ENCODE data around the gene INKA1. TPM values are rescaled to one million over a fixed set of nuclear protein-coding genes. Genes with fewer than 3 reads are reported as not detected.

Gene INKA1
- total and polyA plus RNA-seq, 2 of the 8 experiments (the other 6 are each of a cell fraction or from before 2014, with no cell fraction given) = 1.3 to 4.7 TPM

GRCh38 chr3:49791571-49791970, 11.5 kb upstream of the INKA1 start:
- Histone ChIP-seq H2BK20ac (ENCODE audit: low read length) (no peak overlapping the region), H2BK120ac (replicated peaks; ENCODE audit: low read depth, low read length) (no peak overlapping the region), H4K8ac (ENCODE audit: extremely low read depth, insufficient read depth, low read length) (no peak overlapping the region), H3K9me3 (ENCODE audit: insufficient read depth in 2 of 2, low read depth in 1 of 2, low read length in 1 of 2) (no peaks in the 10 kb centered on the region), H4K5ac (ENCODE audit: insufficient read length, low read depth, low read length) (no peak overlapping the region), H2BK12ac (ENCODE audit: low read depth, low read length) (no peak overlapping the region), H4K20me1 (replicated peaks in 1 of 2; ENCODE audit: control insufficient read depth in 1 of 2, insufficient read depth in 2 of 2, low read length in 2 of 2) (peaks cover 0 to 2% of the 10 kb centered on the region in 2 experiments), H3K23ac (ENCODE audit: insufficient read length) (no peak overlapping the region), H3K79me2 (ENCODE audit: control insufficient read depth in 1 of 2, insufficient read depth in 2 of 2, low read length in 2 of 2) (no peaks in the 10 kb centered on the region), H2AFZ (ENCODE audit: low read length) (no peak overlapping the region), H4K91ac (replicated peaks; ENCODE audit: insufficient read length, low read length) (no peak overlapping the region), H3K27ac (ENCODE audit: low read depth, low read length) (no peak overlapping the region), H3K79me1 (ENCODE audit: low read depth, low read length) (no peaks in the 10 kb centered on the region), H3K4me3 (ENCODE audit: extremely low read depth in 1 of 4, insufficient read depth in 2 of 4, low read depth in 3 of 4, low read length in 4 of 4) (no peak overlapping the region), H2AK5ac (ENCODE audit: low read depth, low read length) (no peak overlapping the region), H3K23me2 (ENCODE audit: low read depth, low read length) (0 out of 2 replicates have a peak, but pooled peaks cover 3% of the 10 kb centered on the region), H2BK5ac (ENCODE audit: low read depth, low read length) (no peak overlapping the region), H2BK15ac (ENCODE audit: low read length) (0 out of 2 replicates have a peak overlapping the region, but pooled peaks have one; percentile 13), H3K4ac (replicated peaks; ENCODE audit: insufficient read length, low read depth, low read length) (no peak overlapping the region), H3K36me3 (ENCODE audit: control insufficient read depth in 2 of 4, insufficient read depth in 4 of 4, low read length in 3 of 4) (no peaks in the 10 kb centered on the region), H3K4me1 (replicated peaks in 1 of 4; ENCODE audit: control insufficient read depth in 3 of 4, insufficient read depth in 4 of 4, low read length in 3 of 4) (peaks cover 0 to 5% (median 2%) of the 10 kb centered on the region in 4 experiments; a peak in 2 of 7 replicates), H3K14ac (ENCODE audit: insufficient read length) (no peak overlapping the region), H3K4me2 (ENCODE audit: insufficient read depth in 1 of 2, low read depth in 2 of 2, low read length in 2 of 2) (no peak overlapping the region), H3K56ac (replicated peaks; ENCODE audit: insufficient read length, low read depth, low read length) (no peak overlapping the region), H3K18ac (ENCODE audit: extremely low read depth, low read length) (no peak overlapping the region), H3K27me3 (replicated peaks in 1 of 4; ENCODE audit: control insufficient read depth in 3 of 4, extremely low read depth in 1 of 4, insufficient read depth in 3 of 4, low read length in 3 of 4) (peaks cover 0 to 2% (median 0%) of the 10 kb centered on the region in 4 experiments; a peak in 2 of 7 replicates), H3K9ac (replicated peaks in 1 of 4; ENCODE audit: extremely low read depth in 1 of 4, low read depth in 3 of 4, low read length in 3 of 4) (no peak overlapping the region)
- DNase-seq (ENCODE audit: low read depth in 1 of 2, low spot score in 2 of 2) = no peak
- no peak for FAIRE-seq
- 92% methylated on average over 4 of the region's 4 CpGs; no CpG with 5 or more reads in 1 of the 2 experiments for WGBS, 2 experiments (ENCODE audit: extremely low coverage in 1 of 2, insufficient coverage in 1 of 2, insufficient read length in 1 of 2, insufficient replicate concordance in 2 of 2, low coverage in 1 of 2, low lambda C conversion rate in 2 of 2, missing lambda C conversion rate in 1 of 2)
- ChIA-PET CTCF (ENCODE audit: partially characterized antibody) (interaction anchor here (0.9 to 1.3 kb wide), 2 partner anchors 10 to 138 kb away, joined by 3 to 4 read pairs; partner anchors contain the start of gene MON1A), POLR2A (ENCODE audit: partially characterized antibody) (interaction anchor here (0.6 kb wide), 1 partner anchor 15 kb away, joined by 3 read pairs; no protein-coding TSS in a partner anchor)
- TF ChIP-seq FOSL1 (IDR thresholded peaks at IDR 0.05; ENCODE audit: insufficient read depth, low read depth, low read length) = no peak
- TF ChIP-seq, protein P1, sequence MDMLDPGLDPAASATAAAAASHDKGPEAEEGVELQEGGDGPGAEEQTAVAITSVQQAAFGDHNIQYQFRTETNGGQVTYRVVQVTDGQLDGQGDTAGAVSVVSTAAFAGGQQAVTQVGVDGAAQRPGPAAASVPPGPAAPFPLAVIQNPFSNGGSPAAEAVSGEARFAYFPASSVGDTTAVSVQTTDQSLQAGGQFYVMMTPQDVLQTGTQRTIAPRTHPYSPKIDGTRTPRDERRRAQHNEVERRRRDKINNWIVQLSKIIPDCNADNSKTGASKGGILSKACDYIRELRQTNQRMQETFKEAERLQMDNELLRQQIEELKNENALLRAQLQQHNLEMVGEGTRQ (IDR thresholded peaks at IDR 0.05; ENCODE audit: low read length) = no peak
- no peak for TF ChIP-seq SP2 (IDR thresholded peaks at IDR 0.05; ENCODE audit: low read length)
- no peak for TF ChIP-seq RAD21 (IDR thresholded peaks at IDR 0.05 in 1 of 2, conservative IDR thresholded peaks at IDR 0.05 in 1 of 2; ENCODE audit: low read depth in 2 of 2, low read length in 2 of 2)
- no peak for TF ChIP-seq HDAC6 (IDR thresholded peaks at IDR 0.05; ENCODE audit: low read depth, low read length)
- TF ChIP-seq KDM1A (IDR thresholded peaks at IDR 0.05; ENCODE audit: borderline replicate concordance, low read length) = no peak
- no peak for TF ChIP-seq SP4 (IDR thresholded peaks at IDR 0.05; ENCODE audit: low read length)
- TF ChIP-seq, protein P2, sequence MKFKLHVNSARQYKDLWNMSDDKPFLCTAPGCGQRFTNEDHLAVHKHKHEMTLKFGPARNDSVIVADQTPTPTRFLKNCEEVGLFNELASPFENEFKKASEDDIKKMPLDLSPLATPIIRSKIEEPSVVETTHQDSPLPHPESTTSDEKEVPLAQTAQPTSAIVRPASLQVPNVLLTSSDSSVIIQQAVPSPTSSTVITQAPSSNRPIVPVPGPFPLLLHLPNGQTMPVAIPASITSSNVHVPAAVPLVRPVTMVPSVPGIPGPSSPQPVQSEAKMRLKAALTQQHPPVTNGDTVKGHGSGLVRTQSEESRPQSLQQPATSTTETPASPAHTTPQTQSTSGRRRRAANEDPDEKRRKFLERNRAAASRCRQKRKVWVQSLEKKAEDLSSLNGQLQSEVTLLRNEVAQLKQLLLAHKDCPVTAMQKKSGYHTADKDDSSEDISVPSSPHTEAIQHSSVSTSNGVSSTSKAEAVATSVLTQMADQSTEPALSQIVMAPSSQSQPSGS (IDR thresholded peaks at IDR 0.05; ENCODE audit: low read length) = no peak
- no peak for TF ChIP-seq RBBP5 (IDR thresholded peaks at IDR 0.05; ENCODE audit: borderline replicate concordance, low read depth, low read length)
- TF ChIP-seq JUN (IDR thresholded peaks at IDR 0.05; ENCODE audit: low read depth, low read length) = no peak
- TF ChIP-seq CHD1 (IDR thresholded peaks at IDR 0.05; ENCODE audit: low read depth, low read length) = no peak
